SK-N-MC (cell line): Measurements from ENCODE around the gene ADARB2.

Experiments used
- DNase-seq: peaks from one replicate; pipeline ENCODE4 v3.0.0-alpha.2; 2011; ENCODE audit warnings: low read depth, low spot score
- H3K27ac ChIP-seq: fragments of 200-600 bp; sonication (generic); 2 replicates; pipeline ENCODE4 v1.5.1; 2016; ENCODE audit warnings: mixed run types
- H3K36me3 ChIP-seq: fragments of 200-600 bp; sonication (generic); 2 replicates; pipeline ENCODE4 v1.6.1; 2017; ENCODE audit warnings: antibody characterized with exemption, low read length, mixed read lengths; ENCODE audit not compliant: insufficient read depth
- H3K4me3 ChIP-seq: fragments of 200-600 bp; sonication (generic); 2 replicates; pipeline ENCODE4 v1.5.1; 2016
- H3K9ac ChIP-seq: fragments of 200-600 bp; sonication (generic); 2 replicates; pipeline ENCODE4 v1.8.0; 2017; ENCODE audit warnings: mixed run types, mixed read lengths; ENCODE audit not compliant: insufficient read length
- H3K9me3 ChIP-seq: fragments of 200-600 bp; sonication (generic); 2 replicates; pipeline ENCODE4 v1.6.1; 2017; ENCODE audit warnings: low read depth, mild to moderate bottlenecking, antibody characterized with exemption, low read length, moderate library complexity, mixed read lengths
- EZH2 ChIP-seq: fragments of 200-600 bp; sonication (generic); IDR thresholded peaks from one replicate; pipeline ENCODE4 v1.6.1; 2017; ENCODE audit warnings: antibody characterized with exemption
- FOXP2 ChIP-seq: optimal IDR thresholded peaks from 2 replicates; pipeline ENCODE3; 2011; ENCODE audit warnings: mild to moderate bottlenecking, moderate library complexity; ENCODE audit not compliant: insufficient read depth; ENCODE audit errors: extremely low read length, control extremely low read depth
- POLR2AphosphoS5 ChIP-seq: IDR thresholded peaks from 2 replicates; pipeline ENCODE4 v1.6.1; 2012; ENCODE audit warnings: mild to moderate bottlenecking, low read depth, low read length, borderline replicate concordance

ADARB2 gene

GRCh38 chr10:1395025-1395480, 342.3 kb downstream of the ADARB2 start:
- Histone ChIP-seq H3K9me3 (no peaks in the 10 kb centered on the region), H3K36me3 (no peaks in the 10 kb centered on the region), H3K9ac (no peak overlapping the region), H3K27ac (no peak overlapping the region), H3K4me3 (no peak overlapping the region)
- no peak for DNase-seq
- no peak for TF ChIP-seq EZH2
- TF ChIP-seq FOXP2 = no peak
- TF ChIP-seq POLR2AphosphoS5 = no peak

- H3K4me3 ChIP-seq = no peak overlapping the region
- no peaks in the 10 kb centered on the region for H3K36me3 ChIP-seq
- no peak for DNase-seq
- H3K9me3 ChIP-seq = no peaks in the 10 kb centered on the region
- H3K9ac ChIP-seq = no peak overlapping the region
- no peak overlapping the region for H3K27ac ChIP-seq
- TF ChIP-seq POLR2AphosphoS5 (no peak), FOXP2 (no peak), EZH2 (no peak)
Measured at GRCh38 chr10:1394155-1394912, 343.0 kb downstream of the ADARB2 start.

GRCh38 chr10:1393481-1393880, 343.8 kb downstream of the ADARB2 start:
- no peak overlapping the region for H3K4me3 ChIP-seq
- H3K27ac ChIP-seq = no peak overlapping the region
- H3K36me3 ChIP-seq = no peaks in the 10 kb centered on the region
- TF ChIP-seq EZH2 (no peak), POLR2AphosphoS5 (no peak), FOXP2 (no peak)
- no peak overlapping the region for H3K9ac ChIP-seq
- no peaks in the 10 kb centered on the region for H3K9me3 ChIP-seq
- no peak for DNase-seq

- H3K27ac ChIP-seq = no peak overlapping the region
- no peak for DNase-seq
- H3K9ac ChIP-seq = no peak overlapping the region
- no peaks in the 10 kb centered on the region for H3K36me3 ChIP-seq
- no peaks in the 10 kb centered on the region for H3K9me3 ChIP-seq
- no peak for TF ChIP-seq POLR2AphosphoS5
- no peak for TF ChIP-seq FOXP2
- TF ChIP-seq EZH2 = no peak
- no peak overlapping the region for H3K4me3 ChIP-seq
Measured at GRCh38 chr10:1392127-1392526, 345.2 kb downstream of the ADARB2 start.

GRCh38 chr10:1390200-1390599, 347.1 kb downstream of the ADARB2 start:
- no peak overlapping the region for H3K9ac ChIP-seq
- no peaks in the 10 kb centered on the region for H3K9me3 ChIP-seq
- no peak for DNase-seq
- no peaks in the 10 kb centered on the region for H3K36me3 ChIP-seq
- no peak overlapping the region for H3K27ac ChIP-seq
- TF ChIP-seq POLR2AphosphoS5 (no peak), EZH2 (no peak), FOXP2 (no peak)
- no peak overlapping the region for H3K4me3 ChIP-seq

GRCh38 chr10:1384026-1384425, 353.3 kb downstream of the ADARB2 start:
- H3K9me3 ChIP-seq = no peaks in the 10 kb centered on the region
- H3K27ac ChIP-seq = no peak overlapping the region
- no peak overlapping the region for H3K9ac ChIP-seq
- H3K36me3 ChIP-seq = no peaks in the 10 kb centered on the region
- no peak for DNase-seq
- H3K4me3 ChIP-seq = no peak overlapping the region
- TF ChIP-seq EZH2 (no peak), FOXP2 (no peak), POLR2AphosphoS5 (no peak)

- no peak overlapping the region for H3K4me3 ChIP-seq
- no peak overlapping the region for H3K27ac ChIP-seq
- DNase-seq = no peak
- no peak overlapping the region for H3K9ac ChIP-seq
- H3K36me3 ChIP-seq = no peaks in the 10 kb centered on the region
- no peaks in the 10 kb centered on the region for H3K9me3 ChIP-seq
- TF ChIP-seq FOXP2 = no peak
- TF ChIP-seq POLR2AphosphoS5 = no peak
- no peak for TF ChIP-seq EZH2
Measured at GRCh38 chr10:1382711-1383110, 354.6 kb downstream of the ADARB2 start.

- Histone ChIP-seq H3K9ac (no peak overlapping the region), H3K4me3 (no peak overlapping the region), H3K9me3 (no peaks in the 10 kb centered on the region), H3K27ac (no peak overlapping the region), H3K36me3 (no peaks in the 10 kb centered on the region)
- no peak for DNase-seq
- TF ChIP-seq POLR2AphosphoS5 (no peak), FOXP2 (no peak), EZH2 (no peak)
Measured at GRCh38 chr10:1381339-1381738, 356.0 kb downstream of the ADARB2 start.
